IPS-18a (cell line): ENCODE data around the gene HEPHL1.

Experiments
- H3K27ac ChIP-seq: one replicate; pipeline ENCODE4 v1.5.1; 2013; ENCODE audit warnings: low read length
- H3K27me3 ChIP-seq: one replicate; pipeline ENCODE4 v1.6.1; 2013; ENCODE audit warnings: mild to moderate bottlenecking, low read length; ENCODE audit not compliant: control insufficient read depth, insufficient read depth
- H3K36me3 ChIP-seq: one replicate; pipeline ENCODE4 v1.6.1; 2013; ENCODE audit warnings: low read depth, low read length; ENCODE audit not compliant: control insufficient read depth
- H3K4me1 ChIP-seq: one replicate; pipeline ENCODE4 v1.6.1; 2013; ENCODE audit warnings: low read depth, low read length; ENCODE audit not compliant: control insufficient read depth
- H3K4me3 ChIP-seq: one replicate; pipeline ENCODE4 v1.5.1; 2013; ENCODE audit warnings: low read length
- H3K9ac ChIP-seq: one replicate; pipeline ENCODE4 v1.6.1; 2013; ENCODE audit warnings: mild to moderate bottlenecking, low read length, moderate library complexity
- H3K9me3 ChIP-seq: one replicate; pipeline ENCODE4 v1.6.1; 2013; ENCODE audit warnings: low read depth, low read length; ENCODE audit not compliant: control insufficient read depth

HEPHL1 gene

GRCh38 chr11:94025690-94026394, 4.7 kb downstream of the HEPHL1 start:
- Histone ChIP-seq H3K4me1 (no peaks in the 10 kb centered on the region), H3K27ac (no peak overlapping the region), H3K4me3 (no peak overlapping the region), H3K36me3 (no peaks in the 10 kb centered on the region), H3K27me3 (no peaks in the 10 kb centered on the region), H3K9ac (no peak overlapping the region), H3K9me3 (no peaks in the 10 kb centered on the region)

- H3K27ac ChIP-seq: no peak overlapping the region
- H3K9ac ChIP-seq: no peak overlapping the region
- no peaks in the 10 kb centered on the region for H3K27me3 ChIP-seq
- no peak overlapping the region for H3K4me3 ChIP-seq
- no peaks in the 10 kb centered on the region for H3K9me3 ChIP-seq
- H3K4me1 ChIP-seq: no peaks in the 10 kb centered on the region
- no peaks in the 10 kb centered on the region for H3K36me3 ChIP-seq
These were observed 6.1 kb downstream of the HEPHL1 start for GRCh38 chr11:94027210-94027609.

DNA sequence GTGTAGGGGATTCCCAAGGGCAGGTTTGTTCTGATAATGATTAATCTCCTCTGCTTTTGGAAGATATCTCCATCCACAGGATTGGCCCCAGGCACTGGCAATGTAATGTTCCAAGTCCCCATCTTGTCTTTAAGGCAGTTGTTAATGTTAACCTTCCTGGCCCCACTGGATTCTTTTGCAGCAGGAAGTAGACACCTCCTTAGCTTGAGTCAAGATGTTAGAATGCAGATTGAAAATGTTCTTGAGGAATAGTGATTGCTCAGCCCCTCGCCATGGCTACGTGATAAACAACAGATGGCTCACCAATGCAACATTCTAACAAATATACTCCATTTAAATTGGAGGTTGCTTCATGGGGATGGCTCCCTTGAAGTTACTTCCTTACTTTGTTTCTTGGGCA, 7.3 kb downstream of the HEPHL1 start:
- Histone ChIP-seq H3K4me3 (no peak overlapping the region), H3K4me1 (no peaks in the 10 kb centered on the region), H3K9me3 (no peaks in the 10 kb centered on the region), H3K27ac (no peak overlapping the region), H3K9ac (no peak overlapping the region), H3K27me3 (no peaks in the 10 kb centered on the region), H3K36me3 (no peaks in the 10 kb centered on the region)

DNA sequence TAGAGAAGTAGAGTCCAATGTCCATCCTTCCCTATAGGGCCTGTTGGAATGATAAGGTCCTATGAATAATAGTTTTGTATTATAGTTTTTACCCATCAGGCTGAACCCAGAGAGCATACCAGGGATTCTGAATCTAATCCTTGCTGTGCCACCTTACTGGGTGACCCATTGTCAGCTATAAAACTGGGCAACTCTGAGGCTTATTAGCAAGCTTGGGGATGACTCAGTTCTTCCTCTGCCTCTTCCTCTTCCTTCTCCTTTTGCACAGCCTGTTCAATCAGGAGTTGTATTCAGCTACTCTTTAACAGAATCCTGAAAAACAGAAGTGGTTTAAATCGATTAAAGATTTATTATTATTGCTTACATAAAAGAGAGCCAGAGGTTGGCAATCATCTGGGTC, 8.9 kb downstream of the HEPHL1 start:
- H3K27me3 ChIP-seq: no peaks in the 10 kb centered on the region
- H3K36me3 ChIP-seq: no peaks in the 10 kb centered on the region
- H3K4me1 ChIP-seq: no peaks in the 10 kb centered on the region
- no peak overlapping the region for H3K4me3 ChIP-seq
- H3K27ac ChIP-seq: no peak overlapping the region
- no peak overlapping the region for H3K9ac ChIP-seq
- H3K9me3 ChIP-seq: no peaks in the 10 kb centered on the region

GRCh38 chr11:94031625-94032024, 10.5 kb downstream of the HEPHL1 start:
- no peaks in the 10 kb centered on the region for H3K36me3 ChIP-seq
- no peaks in the 10 kb centered on the region for H3K9me3 ChIP-seq
- H3K4me3 ChIP-seq: no peak overlapping the region
- no peak overlapping the region for H3K9ac ChIP-seq
- H3K27me3 ChIP-seq: no peaks in the 10 kb centered on the region
- H3K4me1 ChIP-seq: no peaks in the 10 kb centered on the region
- H3K27ac ChIP-seq: no peak overlapping the region

DNA sequence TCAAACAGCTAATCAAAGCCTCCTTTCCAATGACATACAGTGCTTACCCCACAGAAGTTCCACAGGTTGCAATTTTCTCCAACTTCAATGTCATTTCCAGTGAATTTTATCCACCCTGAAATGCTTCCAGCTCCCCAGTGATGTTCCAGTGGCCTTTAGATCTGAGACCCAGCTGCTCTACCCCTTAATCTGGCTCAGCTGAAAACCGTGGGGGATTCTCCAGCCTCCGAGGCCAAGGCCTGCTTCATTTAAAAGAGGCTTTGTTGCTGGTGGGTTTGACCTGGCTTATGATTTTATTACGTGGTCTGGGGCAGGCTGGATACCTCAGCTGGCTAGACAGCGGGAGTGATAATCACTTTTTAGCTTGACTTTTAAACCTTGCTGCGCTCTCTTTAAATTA, 10.9 kb downstream of the HEPHL1 start:
- Histone ChIP-seq H3K27ac (no peak overlapping the region), H3K4me3 (no peak overlapping the region), H3K27me3 (no peaks in the 10 kb centered on the region), H3K9me3 (no peaks in the 10 kb centered on the region), H3K4me1 (no peaks in the 10 kb centered on the region), H3K36me3 (no peaks in the 10 kb centered on the region), H3K9ac (no peak overlapping the region)

DNA sequence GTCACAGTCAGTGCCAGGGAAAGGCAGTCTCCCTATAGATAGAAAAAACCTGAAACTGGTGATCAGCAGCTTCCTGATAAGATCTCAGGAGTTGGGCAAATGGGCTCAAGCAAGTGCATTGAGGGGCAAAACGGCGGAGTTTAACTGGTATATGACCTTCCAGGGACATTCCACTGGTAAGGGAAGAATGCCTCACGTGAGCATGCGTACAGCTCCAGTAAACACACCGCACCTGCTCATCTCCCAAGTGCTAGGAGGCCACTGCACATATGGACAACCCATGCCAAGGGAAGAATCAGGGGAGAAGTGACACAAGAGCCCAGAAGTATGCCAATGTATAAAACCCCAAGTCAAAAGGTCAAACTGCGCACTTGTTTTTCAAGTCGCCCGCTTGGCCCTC, 11.6 kb downstream of the HEPHL1 start:
- Histone ChIP-seq H3K9ac (no peak overlapping the region), H3K36me3 (no peaks in the 10 kb centered on the region), H3K9me3 (no peaks in the 10 kb centered on the region), H3K4me3 (no peak overlapping the region), H3K27ac (no peak overlapping the region), H3K4me1 (no peaks in the 10 kb centered on the region), H3K27me3 (no peaks in the 10 kb centered on the region)

- Histone ChIP-seq H3K9ac (no peak overlapping the region), H3K4me3 (no peak overlapping the region), H3K4me1 (no peaks in the 10 kb centered on the region), H3K9me3 (no peaks in the 10 kb centered on the region), H3K36me3 (no peaks in the 10 kb centered on the region), H3K27me3 (no peaks in the 10 kb centered on the region), H3K27ac (no peak overlapping the region)
These were observed 13.1 kb downstream of the HEPHL1 start for GRCh38 chr11:94034207-94034606.

- H3K27me3 ChIP-seq: no peaks in the 10 kb centered on the region
- H3K4me3 ChIP-seq: no peak overlapping the region
- H3K27ac ChIP-seq: no peak overlapping the region
- no peaks in the 10 kb centered on the region for H3K9me3 ChIP-seq
- H3K36me3 ChIP-seq: no peaks in the 10 kb centered on the region
- no peaks in the 10 kb centered on the region for H3K4me1 ChIP-seq
- no peak overlapping the region for H3K9ac ChIP-seq
These were observed 14.9 kb downstream of the HEPHL1 start for GRCh38 chr11:94036096-94036495.

DNA sequence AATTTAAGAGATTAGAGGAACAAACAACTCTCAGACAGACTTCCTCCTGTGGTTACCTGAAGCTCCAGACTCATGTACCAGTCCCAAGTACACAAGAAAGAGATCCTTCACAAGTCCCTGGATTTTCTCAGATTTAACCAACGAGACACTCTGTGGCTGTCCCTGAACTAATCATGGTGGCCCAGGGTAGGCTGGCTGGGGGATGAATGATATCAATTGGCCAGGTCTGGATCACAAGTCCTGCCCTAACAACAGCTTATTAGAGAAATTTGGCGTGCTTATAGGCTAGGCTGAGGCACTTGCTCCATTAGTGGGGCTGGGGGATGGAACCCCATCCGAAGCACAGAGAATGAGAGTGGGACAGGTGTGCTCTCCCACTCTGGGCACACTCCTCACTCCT, 22.1 kb downstream of the HEPHL1 start:
- H3K27me3 ChIP-seq: no peaks in the 10 kb centered on the region
- H3K36me3 ChIP-seq: no peaks in the 10 kb centered on the region
- no peak overlapping the region for H3K9ac ChIP-seq
- no peak overlapping the region for H3K27ac ChIP-seq
- no peaks in the 10 kb centered on the region for H3K4me1 ChIP-seq
- H3K4me3 ChIP-seq: no peak overlapping the region
- H3K9me3 ChIP-seq: no peaks in the 10 kb centered on the region

DNA sequence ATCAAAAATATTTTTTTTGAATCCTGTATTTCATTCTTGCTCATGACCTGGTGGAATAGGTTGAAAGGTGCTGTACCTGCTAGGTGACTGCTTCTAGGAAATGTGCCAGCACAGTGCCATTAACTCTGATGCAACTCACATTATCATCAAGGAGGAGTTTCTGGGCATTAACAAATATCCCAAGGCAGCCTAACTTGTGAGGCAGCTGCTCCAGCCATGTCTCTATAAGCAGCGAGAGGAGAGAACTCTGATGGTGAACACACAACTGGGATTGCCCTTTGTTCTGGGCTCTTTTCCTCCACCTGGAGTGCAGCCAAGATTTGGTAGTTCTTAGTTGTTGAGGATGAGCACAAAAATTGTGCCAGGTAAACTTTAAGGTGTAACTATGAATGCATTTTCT, 25.6 kb downstream of the HEPHL1 start:
- Histone ChIP-seq H3K9ac (no peak overlapping the region), H3K4me1 (no peaks in the 10 kb centered on the region), H3K27ac (no peak overlapping the region), H3K27me3 (no peaks in the 10 kb centered on the region), H3K36me3 (no peaks in the 10 kb centered on the region), H3K4me3 (no peak overlapping the region), H3K9me3 (no peaks in the 10 kb centered on the region)

GRCh38 chr11:94048032-94048709, 27.0 kb downstream of the HEPHL1 start:
- H3K27ac ChIP-seq: no peak overlapping the region
- H3K36me3 ChIP-seq: no peaks in the 10 kb centered on the region
- no peak overlapping the region for H3K9ac ChIP-seq
- no peaks in the 10 kb centered on the region for H3K27me3 ChIP-seq
- H3K9me3 ChIP-seq: no peaks in the 10 kb centered on the region
- H3K4me1 ChIP-seq: no peaks in the 10 kb centered on the region
- no peak overlapping the region for H3K4me3 ChIP-seq
